GM12801 (cell line): ENCODE results near the gene DNAH8.

Experiments used
- CTCF ChIP-seq: IDR thresholded peaks from one replicate; pipeline ENCODE4 v1.5.1; 2011; ENCODE audit warnings: control low read depth; ENCODE audit not compliant: insufficient read length; ENCODE audit errors: extremely low read depth

DNAH8 gene

GRCh38 chr6:38978139-38978704 lies 263.1 kb downstream of the DNAH8 start:
- no peak for TF ChIP-seq CTCF

- no peak for TF ChIP-seq CTCF
These were observed 267.4 kb downstream of the DNAH8 start for GRCh38 chr6:38982470-38982869.

- TF ChIP-seq CTCF = no peak
These were observed 269.6 kb downstream of the DNAH8 start for GRCh38 chr6:38984723-38985122.

- TF ChIP-seq CTCF = no peak
These were observed 270.7 kb downstream of the DNAH8 start for GRCh38 chr6:38985839-38986238.

- TF ChIP-seq CTCF = no peak
These were observed 272.4 kb downstream of the DNAH8 start for GRCh38 chr6:38987503-38987902.

- no peak for TF ChIP-seq CTCF
These were observed 273.8 kb downstream of the DNAH8 start for GRCh38 chr6:38988736-38989449.

GRCh38 chr6:38990475-38990874 lies 275.4 kb downstream of the DNAH8 start:
- no peak for TF ChIP-seq CTCF
